ENCODE results near the gene RASGRP4. TPM values are rescaled to one million over a fixed set of nuclear protein-coding genes. Genes with fewer than 3 reads are reported as not detected.
"Not testable (repeated sequence)": the region's sequence is repeated elsewhere in the genome, so short reads cannot be mapped to it uniquely, and the experiment has no call there.

The RASGRP4 gene
- polyA plus RNA-seq, 3 donors, result 30.2 to 141 (median 50.3) TPM

DNA sequence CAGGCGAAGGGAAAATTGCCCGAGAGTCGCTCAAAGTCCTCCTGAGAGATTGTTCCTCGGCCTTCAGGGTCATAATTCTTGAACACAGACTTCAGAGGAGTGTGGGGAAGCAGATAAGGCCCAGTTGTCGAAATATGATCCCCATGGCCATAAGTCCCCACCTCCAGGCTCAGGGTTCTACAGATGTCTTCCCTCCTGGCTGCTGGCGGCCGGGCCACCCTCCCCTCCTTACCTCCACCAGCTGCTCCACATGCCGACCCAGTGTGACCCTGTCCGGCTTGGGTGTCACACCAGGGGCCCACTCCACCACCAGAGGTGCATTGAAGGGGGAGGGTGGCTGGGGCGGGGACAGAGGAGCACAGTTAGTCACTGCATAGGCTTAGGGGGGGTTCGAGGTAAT lies 13.1 kb downstream of the RASGRP4 start:
- TF ChIP-seq, protein P1, sequence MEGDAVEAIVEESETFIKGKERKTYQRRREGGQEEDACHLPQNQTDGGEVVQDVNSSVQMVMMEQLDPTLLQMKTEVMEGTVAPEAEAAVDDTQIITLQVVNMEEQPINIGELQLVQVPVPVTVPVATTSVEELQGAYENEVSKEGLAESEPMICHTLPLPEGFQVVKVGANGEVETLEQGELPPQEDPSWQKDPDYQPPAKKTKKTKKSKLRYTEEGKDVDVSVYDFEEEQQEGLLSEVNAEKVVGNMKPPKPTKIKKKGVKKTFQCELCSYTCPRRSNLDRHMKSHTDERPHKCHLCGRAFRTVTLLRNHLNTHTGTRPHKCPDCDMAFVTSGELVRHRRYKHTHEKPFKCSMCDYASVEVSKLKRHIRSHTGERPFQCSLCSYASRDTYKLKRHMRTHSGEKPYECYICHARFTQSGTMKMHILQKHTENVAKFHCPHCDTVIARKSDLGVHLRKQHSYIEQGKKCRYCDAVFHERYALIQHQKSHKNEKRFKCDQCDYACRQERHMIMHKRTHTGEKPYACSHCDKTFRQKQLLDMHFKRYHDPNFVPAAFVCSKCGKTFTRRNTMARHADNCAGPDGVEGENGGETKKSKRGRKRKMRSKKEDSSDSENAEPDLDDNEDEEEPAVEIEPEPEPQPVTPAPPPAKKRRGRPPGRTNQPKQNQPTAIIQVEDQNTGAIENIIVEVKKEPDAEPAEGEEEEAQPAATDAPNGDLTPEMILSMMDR (IDR thresholded peaks at IDR 0.05), result no peak
- no peak overlapping the region for H3K4me3 Mint-ChIP-seq
- H4K20me1 ChIP-seq (ENCODE audit: insufficient read depth, low read length), result peaks cover 38% of the 10 kb centered on the region
- no peak overlapping the region for H3K4me3 ChIP-seq (replicated peaks in 1 of 3; ENCODE audit: low read depth in 2 of 3, low read length in 3 of 3)
- intact Hi-C loops (cut with micrococcal nuclease), result no loop called here
- peaks cover 12 to 21% of the 10 kb centered on the region in 2 donors for H3K4me1 ChIP-seq (ENCODE audit: control insufficient read depth in 1 of 2, insufficient read depth in 2 of 2, low read length in 2 of 2)
- no peak overlapping the region for H3K9ac ChIP-seq (ENCODE audit: insufficient read depth, low read length, poor library complexity, severe bottlenecking)
- no CpG with 5 or more reads among the region's 11 CpGs for WGBS (ENCODE audit: insufficient coverage)
- H3K4me1 Mint-ChIP-seq, result peaks cover 25% of the 10 kb centered on the region
- H3K79me2 ChIP-seq (ENCODE audit: insufficient read depth, low read length), result peaks cover 4% of the 10 kb centered on the region
- peaks cover 67 to 86% of the 10 kb centered on the region in 2 donors for H3K36me3 ChIP-seq (replicated peaks in 1 of 2; ENCODE audit: control insufficient read depth in 1 of 2, insufficient read depth in 2 of 2, low read length in 2 of 2)
- no peaks in the 10 kb centered on the region for H3K9me3 ChIP-seq (replicated peaks in 1 of 2; ENCODE audit: control insufficient read depth in 1 of 2, insufficient read depth in 1 of 2, low read length in 2 of 2)
- H2AFZ ChIP-seq (ENCODE audit: insufficient read depth, low read depth, low read length, poor library complexity, severe bottlenecking), result no peak overlapping the region
- H3K36me3 Mint-ChIP-seq, result peaks cover 69 to 88% of the 10 kb centered on the region in 2 donors
- H3K9me3 Mint-ChIP-seq, result peaks cover 0 to 6% (median 0%) of the 10 kb centered on the region in 7 donors
- no peaks in the 10 kb centered on the region for H3K27me3 ChIP-seq (ENCODE audit: control insufficient read depth in 2 of 2, insufficient read depth in 2 of 2, low read length in 2 of 2)
- peak overlapping the region in 2 of 7 donors; percentile 20 to 63 for H3K27ac Mint-ChIP-seq
- no peak for DNase-seq
- no peak overlapping the region for H3K4me2 ChIP-seq (replicated peaks; ENCODE audit: extremely low read depth, low read length, poor library complexity, severe bottlenecking)
- H3K27me3 Mint-ChIP-seq (ENCODE audit: low read depth in 3 of 3), result peaks cover 0 to 3% (median 0%) of the 10 kb centered on the region in 3 donors
- H3K27ac ChIP-seq (ENCODE audit: low read depth in 1 of 2, low read length in 2 of 2), result peak overlapping the region in 1 of 2 donors; percentile 5

DNA sequence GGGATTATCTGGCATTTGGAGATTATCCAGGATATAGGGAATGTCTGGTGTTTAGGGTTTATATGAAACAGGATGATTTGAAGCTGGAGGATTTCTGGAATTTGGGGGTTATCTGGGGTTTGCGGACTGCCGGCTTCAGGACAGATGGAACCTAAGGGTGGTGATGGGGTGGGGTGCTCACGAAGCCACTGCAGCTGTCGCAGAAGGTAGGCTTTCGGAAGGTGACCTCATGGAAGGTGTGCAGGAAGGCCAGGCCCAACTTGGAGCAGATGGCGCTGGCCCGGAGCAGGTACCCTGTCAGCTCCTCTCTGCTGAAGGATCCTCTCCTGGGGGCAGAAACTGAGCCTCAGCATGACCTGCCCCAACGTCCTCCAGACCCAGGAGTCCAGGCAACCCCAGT lies 13.5 kb downstream of the RASGRP4 start:
- H2AFZ ChIP-seq (ENCODE audit: insufficient read depth, low read depth, low read length, poor library complexity, severe bottlenecking), result no peak overlapping the region
- Mint-ChIP-seq H3K27ac (peak overlapping the region in 2 of 7 donors; percentile 23 to 35), H3K36me3 (peaks cover 70 to 89% of the 10 kb centered on the region in 2 donors), H3K27me3 (ENCODE audit: low read depth in 3 of 3) (peaks cover 0 to 3% (median 0%) of the 10 kb centered on the region in 3 donors), H3K4me1 (peaks cover 21% of the 10 kb centered on the region), H3K4me3 (no peak overlapping the region), H3K9me3 (peaks cover 0 to 6% (median 0%) of the 10 kb centered on the region in 7 donors)
- no peaks in the 10 kb centered on the region for H3K9me3 ChIP-seq (replicated peaks in 1 of 2; ENCODE audit: control insufficient read depth in 1 of 2, insufficient read depth in 1 of 2, low read length in 2 of 2)
- H3K27me3 ChIP-seq (ENCODE audit: control insufficient read depth in 2 of 2, insufficient read depth in 2 of 2, low read length in 2 of 2), result no peaks in the 10 kb centered on the region
- no peak overlapping the region for H3K4me2 ChIP-seq (replicated peaks; ENCODE audit: extremely low read depth, low read length, poor library complexity, severe bottlenecking)
- 100% methylated on average over 8 of the region's 8 CpGs for WGBS (ENCODE audit: insufficient coverage)
- H3K36me3 ChIP-seq (replicated peaks in 1 of 2; ENCODE audit: control insufficient read depth in 1 of 2, insufficient read depth in 2 of 2, low read length in 2 of 2), result peaks cover 67 to 86% of the 10 kb centered on the region in 2 donors
- H3K4me1 ChIP-seq (ENCODE audit: control insufficient read depth in 1 of 2, insufficient read depth in 2 of 2, low read length in 2 of 2), result peaks cover 9 to 17% of the 10 kb centered on the region in 2 donors
- TF ChIP-seq, protein P1 (IDR thresholded peaks at IDR 0.05), result no peak
- no peak for DNase-seq
- peak overlapping the region in 1 of 2 donors; percentile 5 for H3K27ac ChIP-seq (ENCODE audit: low read depth in 1 of 2, low read length in 2 of 2)
- intact Hi-C loops (cut with micrococcal nuclease), result no loop called here
- H3K4me3 ChIP-seq (replicated peaks in 1 of 3; ENCODE audit: low read depth in 2 of 3, low read length in 3 of 3), result no peak overlapping the region
- H3K9ac ChIP-seq (ENCODE audit: insufficient read depth, low read length, poor library complexity, severe bottlenecking), result no peak overlapping the region
- H3K79me2 ChIP-seq (ENCODE audit: insufficient read depth, low read length), result peaks cover 4% of the 10 kb centered on the region
- H4K20me1 ChIP-seq (ENCODE audit: insufficient read depth, low read length), result peaks cover 38% of the 10 kb centered on the region

DNA sequence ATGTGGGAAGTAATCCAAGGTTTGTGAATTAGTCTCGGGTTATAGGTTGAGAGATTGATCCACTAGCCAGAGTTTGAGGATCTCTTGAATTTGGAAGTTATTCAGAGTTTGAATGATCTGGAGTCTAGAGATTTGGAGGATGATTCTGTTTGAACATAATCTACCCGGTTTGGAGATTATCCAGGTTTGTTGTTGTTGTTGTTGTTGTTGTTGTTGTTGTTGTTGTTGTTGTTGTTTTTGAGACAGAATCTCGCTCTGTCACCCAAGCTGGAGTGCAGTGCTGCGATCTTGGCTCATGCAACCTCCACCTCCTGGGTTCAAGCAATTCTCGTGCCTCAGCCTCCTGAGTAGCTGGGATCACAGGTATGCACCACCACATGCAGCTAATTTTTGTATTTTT lies 14.1 kb downstream of the RASGRP4 start:
- H3K27ac ChIP-seq (ENCODE audit: low read depth in 1 of 2, low read length in 2 of 2); H3K4me2 ChIP-seq (replicated peaks; ENCODE audit: extremely low read depth, low read length, poor library complexity, severe bottlenecking); DNase-seq; H3K27ac Mint-ChIP-seq; H3K4me3 ChIP-seq (replicated peaks in 1 of 3; ENCODE audit: low read depth in 2 of 3, low read length in 3 of 3); H3K9ac ChIP-seq (ENCODE audit: insufficient read depth, low read length, poor library complexity, severe bottlenecking); H3K27me3 ChIP-seq (ENCODE audit: control insufficient read depth in 2 of 2, insufficient read depth in 2 of 2, low read length in 2 of 2); H3K9me3 ChIP-seq (replicated peaks in 1 of 2; ENCODE audit: control insufficient read depth in 1 of 2, insufficient read depth in 1 of 2, low read length in 2 of 2); H3K27me3 Mint-ChIP-seq (ENCODE audit: low read depth in 3 of 3); H3K79me2 ChIP-seq (ENCODE audit: insufficient read depth, low read length); H3K9me3 Mint-ChIP-seq; H2AFZ ChIP-seq (ENCODE audit: insufficient read depth, low read depth, low read length, poor library complexity, severe bottlenecking); intact Hi-C loops (cut with micrococcal nuclease); H3K4me3 Mint-ChIP-seq: not testable (repeated sequence)
- peaks cover 15% of the 10 kb centered on the region for H3K4me1 Mint-ChIP-seq
- WGBS (ENCODE audit: insufficient coverage), result 93% methylated on average over 5 of the region's 5 CpGs
- Histone ChIP-seq H3K4me1 (ENCODE audit: control insufficient read depth in 1 of 2, insufficient read depth in 2 of 2, low read length in 2 of 2) (peaks cover 4 to 11% of the 10 kb centered on the region in 2 donors), H4K20me1 (ENCODE audit: insufficient read depth, low read length) (peaks cover 38% of the 10 kb centered on the region), H3K36me3 (replicated peaks in 1 of 2; ENCODE audit: control insufficient read depth in 1 of 2, insufficient read depth in 2 of 2, low read length in 2 of 2) (peaks cover 70 to 88% of the 10 kb centered on the region in 2 donors)
- peaks cover 71 to 88% of the 10 kb centered on the region in 2 donors for H3K36me3 Mint-ChIP-seq

Data from CD14-positive monocyte (primary cell).